Measurements from ENCODE around the gene CLDN18.

Gene CLDN18

GRCh38 chr3:138025553-138025952 is 15.6 kb downstream of the CLDN18 start:
- no peak for DNase-seq (ENCODE audit: low read depth in 2 of 2)

- DNase-seq (ENCODE audit: low read depth in 2 of 2), result no peak
These were observed 17.9 kb downstream of the CLDN18 start for GRCh38 chr3:138027821-138028220.

GRCh38 chr3:138030734-138031280 is 20.8 kb downstream of the CLDN18 start:
- DNase-seq (ENCODE audit: low read depth in 2 of 2), result no peak

DNA sequence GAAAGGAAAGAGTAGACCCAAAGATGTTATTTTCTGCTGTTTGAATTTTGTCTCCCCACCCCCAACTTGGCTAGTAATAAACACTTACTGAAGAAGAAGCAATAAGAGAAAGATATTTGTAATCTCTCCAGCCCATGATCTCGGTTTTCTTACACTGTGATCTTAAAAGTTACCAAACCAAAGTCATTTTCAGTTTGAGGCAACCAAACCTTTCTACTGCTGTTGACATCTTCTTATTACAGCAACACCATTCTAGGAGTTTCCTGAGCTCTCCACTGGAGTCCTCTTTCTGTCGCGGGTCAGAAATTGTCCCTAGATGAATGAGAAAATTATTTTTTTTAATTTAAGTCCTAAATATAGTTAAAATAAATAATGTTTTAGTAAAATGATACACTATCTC is 21.6 kb downstream of the CLDN18 start:
- DNase-seq (ENCODE audit: low read depth in 2 of 2), result no peak

DNA sequence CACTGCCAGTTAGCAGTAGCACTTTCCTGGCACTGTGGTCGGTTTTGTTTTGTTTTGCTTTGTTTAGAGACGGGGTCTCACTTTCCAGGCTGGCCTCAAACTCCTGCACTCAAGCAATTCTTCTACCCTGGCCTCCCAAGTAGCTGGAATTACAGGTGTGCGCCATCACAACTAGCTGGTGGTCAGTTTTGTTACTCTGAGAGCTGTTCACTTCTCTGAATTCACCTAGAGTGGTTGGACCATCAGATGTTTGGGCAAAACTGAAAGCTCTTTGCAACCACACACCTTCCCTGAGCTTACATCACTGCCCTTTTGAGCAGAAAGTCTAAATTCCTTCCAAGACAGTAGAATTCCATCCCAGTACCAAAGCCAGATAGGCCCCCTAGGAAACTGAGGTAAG is 22.6 kb downstream of the CLDN18 start:
- DNase-seq (ENCODE audit: low read depth in 2 of 2), result no peak

- DNase-seq (ENCODE audit: low read depth in 2 of 2), result no peak
These were observed 23.3 kb downstream of the CLDN18 start for GRCh38 chr3:138033202-138033691.

DNA sequence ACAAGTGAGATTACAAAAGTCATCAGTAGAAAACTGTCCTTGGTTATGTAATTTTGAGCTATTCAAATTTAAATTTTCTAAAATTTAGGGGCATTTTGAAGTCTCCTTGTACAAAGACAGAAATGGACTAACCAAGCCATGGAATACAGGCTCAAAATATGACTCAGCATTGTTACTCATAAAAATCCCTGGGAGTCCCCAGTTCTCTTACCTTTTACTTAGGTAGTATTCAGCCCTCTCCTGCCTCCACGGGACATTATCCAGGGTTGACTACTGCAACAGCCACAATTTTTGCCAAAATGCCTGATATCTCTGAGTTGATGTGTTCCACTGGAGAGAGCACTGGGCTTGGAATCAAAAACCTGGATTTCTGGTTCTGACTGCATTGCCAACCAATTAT is 25.0 kb downstream of the CLDN18 start:
- DNase-seq (ENCODE audit: low read depth in 2 of 2), result no peak

GRCh38 chr3:138036572-138036971 is 26.6 kb downstream of the CLDN18 start:
- no peak for DNase-seq (ENCODE audit: low read depth in 2 of 2)

GRCh38 chr3:138038725-138039462 is 28.9 kb downstream of the CLDN18 start:
- DNase-seq (ENCODE audit: low read depth in 2 of 2), result no peak

GRCh38 chr3:138042043-138042442 is 32.1 kb downstream of the CLDN18 start:
- DNase-seq (ENCODE audit: low read depth in 2 of 2), result no peak

DNA sequence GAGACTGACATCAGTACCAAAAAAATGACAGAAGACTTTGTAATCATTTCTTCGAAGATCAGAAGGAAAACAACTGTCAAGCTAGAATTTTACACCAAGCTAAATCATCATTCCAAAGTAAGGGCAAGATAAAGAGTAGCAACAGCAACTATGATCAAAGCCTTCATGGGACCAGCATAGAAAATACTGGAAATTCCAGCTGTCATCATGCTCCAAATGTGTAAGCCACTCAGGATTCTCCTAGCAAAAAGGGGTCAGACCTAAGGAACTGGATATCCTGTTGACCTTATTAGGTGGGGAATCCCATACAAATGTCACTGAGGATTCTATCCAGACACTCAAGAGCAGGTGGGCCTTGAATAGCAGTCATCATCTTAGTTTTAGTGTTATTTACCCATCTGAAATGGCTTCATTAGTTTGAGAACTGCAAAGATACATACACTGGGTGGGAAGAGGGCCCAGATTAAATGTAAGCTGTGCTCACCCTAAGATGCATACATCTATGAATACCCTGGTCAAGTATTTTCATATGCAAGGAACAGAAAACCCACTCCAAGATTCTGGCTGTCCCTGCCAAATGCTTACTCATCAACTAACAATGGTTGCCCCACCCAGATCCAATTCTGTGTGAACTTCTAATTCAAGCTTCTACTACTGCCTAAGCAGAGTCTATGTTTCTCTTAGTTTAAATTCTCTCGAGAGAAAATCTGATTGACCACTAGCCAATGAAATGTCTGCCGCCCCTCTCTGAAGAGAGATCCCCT is 33.5 kb downstream of the CLDN18 start:
- no peak for DNase-seq (ENCODE audit: low read depth in 2 of 2)

GRCh38 chr3:138046085-138046484 is 36.1 kb downstream of the CLDN18 start:
- no peak for DNase-seq (ENCODE audit: low read depth in 2 of 2)

- DNase-seq (ENCODE audit: low read depth in 2 of 2), result no peak
These were observed 37.0 kb downstream of the CLDN18 start for GRCh38 chr3:138046955-138047354.

GRCh38 chr3:138047596-138048158 is 37.7 kb downstream of the CLDN18 start:
- DNase-seq (ENCODE audit: low read depth in 2 of 2), result no peak

DNA sequence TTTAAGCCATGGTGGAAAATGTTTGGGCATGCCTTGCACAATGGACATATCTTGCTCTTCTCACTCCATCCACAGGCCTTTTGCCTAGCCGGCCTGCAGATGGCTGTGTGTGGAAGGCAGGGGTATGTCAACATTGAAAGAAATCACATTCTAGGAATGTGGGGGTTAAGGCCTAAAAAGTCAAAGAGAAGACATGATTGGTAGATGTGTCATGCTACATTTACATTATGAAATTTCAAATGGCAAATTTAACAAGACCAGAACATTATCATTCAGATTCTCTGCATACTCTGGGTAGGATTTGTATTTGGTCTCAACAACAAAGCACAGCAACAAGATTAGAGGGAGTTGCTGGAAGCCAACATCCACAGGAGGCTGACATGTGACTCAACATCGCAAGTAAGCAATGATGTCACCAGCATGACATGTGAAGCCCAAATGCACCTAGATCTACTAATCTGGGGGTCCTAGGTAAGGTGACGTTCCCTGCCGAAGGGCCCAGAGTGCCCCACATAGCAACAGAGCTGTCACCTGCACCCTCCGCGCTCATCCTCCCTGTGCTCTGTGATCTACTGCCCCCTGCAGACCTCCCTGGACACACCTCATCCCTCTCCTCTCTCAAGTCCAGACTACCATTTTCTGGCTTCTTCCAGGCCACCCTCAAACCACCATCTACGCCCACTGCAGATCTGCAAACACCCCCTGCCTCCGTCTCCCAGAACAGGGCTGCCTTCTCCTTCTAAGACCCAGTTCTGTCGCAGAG is 39.4 kb downstream of the CLDN18 start:
- no peak for DNase-seq (ENCODE audit: low read depth in 2 of 2)

DNA sequence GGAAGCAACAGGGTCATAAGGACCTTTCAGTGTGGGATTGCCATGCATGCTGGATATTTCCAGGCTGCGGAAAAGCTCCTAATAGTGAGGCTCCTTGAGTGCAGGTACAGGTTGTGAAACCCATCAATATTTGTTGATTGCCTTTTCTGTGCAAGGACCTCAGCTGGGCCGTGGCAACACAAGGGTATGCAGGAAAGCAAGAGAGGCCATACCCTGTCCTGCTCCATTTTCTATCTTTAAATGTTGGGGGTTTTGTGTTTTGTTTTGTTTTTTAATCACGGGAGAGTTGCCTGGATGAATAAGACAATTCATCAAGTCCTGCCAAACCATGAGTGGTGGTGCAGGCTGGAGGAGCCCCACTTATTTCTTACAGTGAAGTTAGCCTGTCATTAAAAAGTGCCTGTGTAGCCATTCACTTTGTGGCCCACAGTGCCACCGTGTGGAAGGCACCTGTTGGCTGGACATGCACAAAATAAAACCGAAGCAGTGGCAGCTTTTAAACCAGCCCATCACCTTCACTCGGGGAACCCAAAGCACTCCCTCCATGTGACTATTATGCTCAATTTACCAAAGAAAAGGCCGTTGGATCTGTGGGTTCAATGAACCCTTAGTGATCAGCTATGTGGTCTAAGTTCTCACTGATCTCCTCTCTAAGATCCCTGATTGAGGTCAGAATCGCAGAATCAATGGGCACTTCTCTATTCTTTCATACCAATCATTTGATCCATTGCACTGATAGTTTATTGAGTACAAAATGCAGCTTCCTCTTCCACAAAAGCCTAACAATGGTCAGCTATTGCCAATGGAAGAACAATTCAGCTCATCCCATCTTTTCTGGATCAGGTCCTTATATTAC is 42.2 kb downstream of the CLDN18 start:
- DNase-seq (ENCODE audit: low read depth in 2 of 2), result no peak

GRCh38 chr3:138054057-138054456 is 44.1 kb downstream of the CLDN18 start:
- DNase-seq (ENCODE audit: low read depth in 2 of 2), result no peak

GRCh38 chr3:138057384-138057783 is 47.4 kb downstream of the CLDN18 start:
- no peak for DNase-seq (ENCODE audit: low read depth in 2 of 2)

GRCh38 chr3:138059261-138059660 is 49.3 kb downstream of the CLDN18 start:
- DNase-seq (ENCODE audit: low read depth in 2 of 2), result no peak

- DNase-seq (ENCODE audit: low read depth in 2 of 2), result no peak
These were observed 50.8 kb downstream of the CLDN18 start for GRCh38 chr3:138060792-138061191.

GRCh38 chr3:138062037-138062436 is 52.1 kb downstream of the CLDN18 start:
- no peak for DNase-seq (ENCODE audit: low read depth in 2 of 2)

Data from stimulated activated CD4-positive, alpha-beta T cell treated with anti-CD3 and anti-CD28 coated beads, Interleukin-1b, Interleukin-23, amount 100 ng/mL, for 1 hour (primary cell).